H7 (cell line): ENCODE measurements around the gene TP53I11. TPM values are rescaled to one million over a fixed set of nuclear protein-coding genes. Genes with fewer than 3 reads are reported as not detected.

Source experiments
- DNase-seq: peaks from one replicate; pipeline ENCODE4 v3.0.0; 2012
- H3K27me3 ChIP-seq: 2 replicates; pipeline ENCODE4 v1.6.0; 2011; ENCODE audit warnings: mild to moderate bottlenecking, low read length; ENCODE audit not compliant: control insufficient read depth, insufficient read depth
- H3K36me3 ChIP-seq: replicated peaks from 2 replicates; pipeline ENCODE4 v1.5.1; 2011; ENCODE audit warnings: low read length; ENCODE audit not compliant: control insufficient read depth, insufficient read depth
- H3K4me3 ChIP-seq: 2 replicates; pipeline ENCODE4 v1.5.1; 2011; ENCODE audit warnings: low read depth, mild to moderate bottlenecking, control low read depth, low read length, moderate library complexity; ENCODE audit not compliant: insufficient read depth
- total RNA-seq: library from RNA; depleted of rRNA; stranded (reverse); fragments of >200 nt; shearing (Covaris generic); gene quantifications from 2 replicates; pipeline ENCODE4 v1.2.3, GENCODE V29; 2014; rRNA removed

Gene TP53I11
- 34.6 and 46.9 TPM in 2 replicates for total RNA-seq

GRCh38 chr11:44950625-44951476 is at the start of gene TP53I11:
Gene TP53I11 (minus strand): TSS chr11:44950883. CDS start chr11:44938335, 12,548 bp downstream.
- DNase-seq: peak; percentile 92
- H3K36me3 ChIP-seq: no peaks in the 10 kb centered on the region

GRCh38 chr11:44999068-44999467 is 48.4 kb upstream of the TP53I11 start:
- Histone ChIP-seq H3K4me3 (no peak overlapping the region), H3K36me3 (no peaks in the 10 kb centered on the region), H3K27me3 (no peaks in the 10 kb centered on the region)
- DNase-seq: no peak

More at GRCh38 chr11:44950625-44951476, at the start of gene TP53I11:
- H3K27me3 ChIP-seq: no peaks in the 10 kb centered on the region; the same call in 1 of the 2 replicates
- peak within 1 kb of the TSS; percentile 79 for H3K4me3 ChIP-seq

GRCh38 chr11:44998051-44998450 is 47.4 kb upstream of the TP53I11 start:
- Histone ChIP-seq H3K36me3 (no peaks in the 10 kb centered on the region), H3K27me3 (no peaks in the 10 kb centered on the region), H3K4me3 (no peak overlapping the region)
- DNase-seq: no peak

GRCh38 chr11:44997566-44997965 is 46.9 kb upstream of the TP53I11 start:
- no peak for DNase-seq

GRCh38 chr11:44994753-44995152 is 44.1 kb upstream of the TP53I11 start:
- Histone ChIP-seq H3K36me3 (no peaks in the 10 kb centered on the region), H3K27me3 (no peaks in the 10 kb centered on the region), H3K4me3 (no peak overlapping the region)
- DNase-seq: no peak

More at GRCh38 chr11:44997566-44997965, 46.9 kb upstream of the TP53I11 start:
- Histone ChIP-seq H3K36me3 (no peaks in the 10 kb centered on the region), H3K4me3 (no peak overlapping the region), H3K27me3 (no peaks in the 10 kb centered on the region)

GRCh38 chr11:44993971-44994704 is 43.5 kb upstream of the TP53I11 start:
- DNase-seq: no peak
- Histone ChIP-seq H3K4me3 (no peak overlapping the region), H3K36me3 (no peaks in the 10 kb centered on the region), H3K27me3 (no peaks in the 10 kb centered on the region)

- no peak for DNase-seq
- no peaks in the 10 kb centered on the region for H3K27me3 ChIP-seq
- no peaks in the 10 kb centered on the region for H3K36me3 ChIP-seq
- no peak overlapping the region for H3K4me3 ChIP-seq
These were observed 42.1 kb upstream of the TP53I11 start for GRCh38 chr11:44992774-44993173.

- no peak overlapping the region for H3K4me3 ChIP-seq
- DNase-seq: no peak
- H3K27me3 ChIP-seq: no peaks in the 10 kb centered on the region
- no peaks in the 10 kb centered on the region for H3K36me3 ChIP-seq
These were observed 41.5 kb upstream of the TP53I11 start for GRCh38 chr11:44992181-44992582.

GRCh38 chr11:44990665-44991064 is 40.0 kb upstream of the TP53I11 start:
- DNase-seq: no peak

GRCh38 chr11:44989831-44990566 is 39.3 kb upstream of the TP53I11 start:
- H3K36me3 ChIP-seq: no peaks in the 10 kb centered on the region
- DNase-seq: no peak
- H3K27me3 ChIP-seq: no peaks in the 10 kb centered on the region
- no peak overlapping the region for H3K4me3 ChIP-seq

More at GRCh38 chr11:44990665-44991064, 40.0 kb upstream of the TP53I11 start:
- no peak overlapping the region for H3K4me3 ChIP-seq
- no peaks in the 10 kb centered on the region for H3K36me3 ChIP-seq
- H3K27me3 ChIP-seq: no peaks in the 10 kb centered on the region

GRCh38 chr11:44988981-44989635 is 38.4 kb upstream of the TP53I11 start:
- Histone ChIP-seq H3K4me3 (no peak overlapping the region), H3K36me3 (no peaks in the 10 kb centered on the region), H3K27me3 (no peaks in the 10 kb centered on the region)
- no peak for DNase-seq

GRCh38 chr11:44988111-44988510 is 37.4 kb upstream of the TP53I11 start:
- Histone ChIP-seq H3K4me3 (no peak overlapping the region), H3K36me3 (no peaks in the 10 kb centered on the region), H3K27me3 (no peaks in the 10 kb centered on the region)
- DNase-seq: no peak

GRCh38 chr11:44987506-44987905 is 36.8 kb upstream of the TP53I11 start:
- no peak overlapping the region for H3K4me3 ChIP-seq
- DNase-seq: no peak
- no peaks in the 10 kb centered on the region for H3K36me3 ChIP-seq
- H3K27me3 ChIP-seq: no peaks in the 10 kb centered on the region

- Histone ChIP-seq H3K4me3 (no peak overlapping the region), H3K36me3 (no peaks in the 10 kb centered on the region), H3K27me3 (no peaks in the 10 kb centered on the region)
- DNase-seq: no peak
These were observed 35.6 kb upstream of the TP53I11 start for GRCh38 chr11:44986315-44986714.
